ENCODE measurements around the gene CTNND2. TPM values are rescaled to one million over a fixed set of nuclear protein-coding genes. Genes with fewer than 3 reads are reported as not detected.

CTNND2 gene
- total RNA-seq, 1 experiment from 2014 or later, result 7.0 TPM

- Histone ChIP-seq H3K9me3 (ENCODE audit: control insufficient read depth, low read depth, low read length) (no peaks in the 10 kb centered on the region), H2BK12ac (ENCODE audit: insufficient read length, low read depth, low read length) (no peak overlapping the region), H3K27ac (ENCODE audit: insufficient read length, low read depth, low read length) (no peak overlapping the region), H3K27me3 (ENCODE audit: insufficient read depth, low read length) (no peaks in the 10 kb centered on the region), H2BK20ac (ENCODE audit: low read depth, low read length, poor library complexity, severe bottlenecking) (no peak overlapping the region), H3T11ph (ENCODE audit: low read length) (no peak overlapping the region), H4K5ac (ENCODE audit: insufficient read length, low read depth, low read length) (no peak overlapping the region), H3K79me1 (ENCODE audit: insufficient read depth, low read depth, low read length, poor library complexity, severe bottlenecking) (no peaks in the 10 kb centered on the region), H3K14ac (ENCODE audit: insufficient read depth, low read length) (no peak overlapping the region), H3K23ac (ENCODE audit: insufficient read length, low read depth, low read length) (no peak overlapping the region), H2AFZ (ENCODE audit: low read length) (no peak overlapping the region), H2BK15ac (ENCODE audit: low read depth, low read length) (no peak overlapping the region), H3K4ac (ENCODE audit: low read depth, low read length) (no peak overlapping the region), H4K20me1 (ENCODE audit: control insufficient read depth, insufficient read depth, insufficient read length) (no peaks in the 10 kb centered on the region), H3K4me2 (ENCODE audit: insufficient read depth, insufficient read length, low read length) (no peak overlapping the region), H3K18ac (ENCODE audit: insufficient read length, low read depth, low read length) (no peak overlapping the region), H3K79me2 (ENCODE audit: insufficient read depth, low read length) (no peaks in the 10 kb centered on the region), H2AK5ac (ENCODE audit: insufficient read length, low read length) (no peak overlapping the region), H4K8ac (replicated peaks; ENCODE audit: insufficient read length, low read depth, low read length) (no peak overlapping the region), H3K9ac (ENCODE audit: extremely low read depth, insufficient read length, low read length) (no peak overlapping the region), H3K4me1 (ENCODE audit: insufficient read depth, low read length) (no peaks in the 10 kb centered on the region), H4K91ac (ENCODE audit: insufficient read length, low read depth, low read length) (no peak overlapping the region), H2BK120ac (ENCODE audit: low read depth, low read length, poor library complexity, severe bottlenecking) (no peak overlapping the region), H3K23me2 (ENCODE audit: insufficient read length, low read depth, low read length, poor library complexity, severe bottlenecking) (no peaks in the 10 kb centered on the region), H2BK5ac (ENCODE audit: insufficient read length, low read length) (no peak overlapping the region), H3K56ac (ENCODE audit: insufficient read length, low read depth, low read length) (no peak overlapping the region)
- no CpG with 5 or more reads among the region's 3 CpGs for WGBS (ENCODE audit: extremely low coverage, insufficient read length, low lambda C conversion rate)
- no peak for TF ChIP-seq CTCF (conservative IDR thresholded peaks at IDR 0.05)
- DNase-seq, result no peak
- Mint-ChIP-seq H3K27ac (no peak overlapping the region), H3K4me3 (no peak overlapping the region), H3K27me3 (ENCODE audit: low read depth) (peaks cover 2% of the 10 kb centered on the region), H3K4me1 (no peaks in the 10 kb centered on the region), H3K9me3 (no peaks in the 10 kb centered on the region), H3K36me3 (ENCODE audit: insufficient read depth in 1 of 3, low read depth in 3 of 3) (no peaks in the 10 kb centered on the region)
Observed at GRCh38 chr5:11121885-11122284, 782.4 kb downstream of the CTNND2 start.
